Fibroblast of lung (primary cell): ENCODE measurements around the gene PNPT1. TPM values are rescaled to one million over a fixed set of nuclear protein-coding genes. Genes with fewer than 3 reads are reported as not detected.
A peak's percentile ranks its signal among the peaks of the same experiment; 100 is the strongest.

ENCODE experiments used
- DNase-seq, 2 donors: peaks; one replicate each; pipeline versions ENCODE4 v3.0.0 to v3.0.0-alpha.2; 2010; ENCODE audit warnings: low read depth in 2 of 2
- H2AFZ ChIP-seq: 2 replicates; pipeline ENCODE4 v1.5.1; 2012; ENCODE audit warnings: low read length, control low read depth, inconsistent platforms
- H3K27ac ChIP-seq: 2 replicates; pipeline ENCODE4 v1.5.1; 2011; ENCODE audit warnings: low read length, control low read depth; ENCODE audit not compliant: insufficient read depth
- H3K27me3 ChIP-seq: 2 replicates; pipeline ENCODE4 v1.5.1; 2011; ENCODE audit warnings: mild to moderate bottlenecking, low read length; ENCODE audit not compliant: control insufficient read depth, insufficient read depth
- H3K36me3 ChIP-seq: 2 replicates; pipeline ENCODE4 v1.5.1; 2011; ENCODE audit warnings: low read length; ENCODE audit not compliant: control insufficient read depth, insufficient read depth
- H3K4me1 ChIP-seq: 2 replicates; pipeline ENCODE4 v1.5.1; 2011; ENCODE audit warnings: low read length; ENCODE audit not compliant: control insufficient read depth, insufficient read depth; ENCODE audit errors: extremely low read depth
- H3K4me2 ChIP-seq: 2 replicates; pipeline ENCODE4 v1.5.1; 2011; ENCODE audit warnings: low read length, control low read depth; ENCODE audit not compliant: insufficient read depth; ENCODE audit errors: extremely low read depth
- H3K4me3 ChIP-seq, 4 experiments: fragments of 200-600 bp in 1 of 4; sonication (generic) in 1 of 4; replicated peaks in 1 of 4; 2 replicates each; pipeline ENCODE4 v1.5.1; 2011 to 2016; ENCODE audit warnings: low read length in 4 of 4, low read depth in 3 of 4, mild to moderate bottlenecking in 3 of 4, control low read depth in 2 of 4, inconsistent platforms in 1 of 4, mixed read lengths in 1 of 4; ENCODE audit not compliant: insufficient read depth in 1 of 4; ENCODE audit errors: control extremely low read depth in 1 of 4
- H3K79me2 ChIP-seq: 2 replicates; pipeline ENCODE4 v1.5.1; 2012; ENCODE audit warnings: mild to moderate bottlenecking, low read length, inconsistent platforms; ENCODE audit not compliant: control insufficient read depth, insufficient read depth
- H3K9ac ChIP-seq: 2 replicates; pipeline ENCODE4 v1.5.1; 2011; ENCODE audit warnings: mild to moderate bottlenecking, low read length, control low read depth; ENCODE audit not compliant: insufficient read depth
- H3K9me3 ChIP-seq: 2 replicates; pipeline ENCODE4 v1.5.1; 2012; ENCODE audit warnings: low read depth, low read length; ENCODE audit not compliant: control insufficient read depth, insufficient read depth
- H4K20me1 ChIP-seq: 2 replicates; pipeline ENCODE4 v1.5.1; 2011; ENCODE audit warnings: low read length; ENCODE audit not compliant: control insufficient read depth, insufficient read depth; ENCODE audit errors: extremely low read depth
- EZH2 ChIP-seq: IDR thresholded peaks from 2 replicates; pipeline ENCODE4 v1.5.1; 2012; ENCODE audit warnings: low read length, control low read depth, mild to moderate bottlenecking; ENCODE audit errors: missing control alignments
- polyA plus RNA-seq, 2 donors: library from polyadenylated mRNA; depleted of rRNA in 1 of 2; stranded (reverse) in 1 of 2; unstranded in 1 of 2; fragments of >200 nt; gene quantifications; 2 replicates each; pipeline ENCODE4 v1.2.1, GENCODE V29; 2011 to 2012; ENCODE audit warnings: missing spikeins in 1 of 2
- total RNA-seq: library from RNA; depleted of rRNA; stranded (reverse); fragments of >200 nt; gene quantifications from 2 replicates; pipeline ENCODE4 v1.2.1, GENCODE V29; 2014
- TF ChIP-seq, protein P1 (sequence below), 2 donors: IDR thresholded peaks in 1 of 2; conservative IDR thresholded peaks in 1 of 2; 1 replicate in 1 of 2; 2 replicates in 1 of 2; pipeline ENCODE4 v1.5.1; 2011 to 2012; ENCODE audit warnings: low read length in 2 of 2, control low read depth in 1 of 2, inconsistent platforms in 1 of 2, low read depth in 1 of 2, mild to moderate bottlenecking in 1 of 2

The PNPT1 gene
- total and polyA plus RNA-seq, 2 donors (not counting 1 experiment from before 2014, with no cell fraction given) = 13.1 to 14.2 TPM

DNA sequence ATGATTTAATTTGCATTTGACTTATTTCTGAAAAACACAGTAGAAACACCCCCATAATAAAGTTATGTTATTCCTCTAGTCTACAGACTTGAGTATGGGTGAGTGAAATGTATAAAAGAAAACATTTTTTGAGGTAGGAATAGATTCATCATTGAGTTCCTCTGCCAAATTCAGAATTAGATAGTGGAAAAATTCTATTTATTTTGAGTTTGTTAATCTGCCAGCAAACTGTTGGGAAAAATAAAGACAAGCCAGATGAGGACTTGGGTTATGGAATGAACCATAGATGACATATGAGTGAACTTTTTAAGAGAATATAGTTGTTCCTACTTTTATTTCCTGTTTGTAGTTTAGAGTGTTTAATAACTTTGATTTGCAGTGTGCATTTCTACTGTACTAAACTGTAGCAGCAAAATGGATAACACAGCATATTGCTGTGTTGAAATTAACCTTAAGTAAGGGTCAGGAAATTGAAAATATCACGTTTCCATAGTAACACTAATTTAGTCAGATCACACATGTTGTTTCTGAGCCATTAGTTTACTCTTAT lies 35.6 kb upstream of the PNPT1 start:
- peak; percentile 23 to 27 for DNase-seq
- Histone ChIP-seq H2AFZ (no peak overlapping the region), H3K36me3 (no peaks in the 10 kb centered on the region), H3K4me3 (no peak overlapping the region), H3K9me3 (no peaks in the 10 kb centered on the region), H4K20me1 (no peaks in the 10 kb centered on the region), H3K9ac (no peak overlapping the region), H3K4me1 (no peaks in the 10 kb centered on the region), H3K79me2 (no peaks in the 10 kb centered on the region), H3K27ac (no peak overlapping the region), H3K27me3 (no peaks in the 10 kb centered on the region), H3K4me2 (no peak overlapping the region)
- TF ChIP-seq, protein P1, sequence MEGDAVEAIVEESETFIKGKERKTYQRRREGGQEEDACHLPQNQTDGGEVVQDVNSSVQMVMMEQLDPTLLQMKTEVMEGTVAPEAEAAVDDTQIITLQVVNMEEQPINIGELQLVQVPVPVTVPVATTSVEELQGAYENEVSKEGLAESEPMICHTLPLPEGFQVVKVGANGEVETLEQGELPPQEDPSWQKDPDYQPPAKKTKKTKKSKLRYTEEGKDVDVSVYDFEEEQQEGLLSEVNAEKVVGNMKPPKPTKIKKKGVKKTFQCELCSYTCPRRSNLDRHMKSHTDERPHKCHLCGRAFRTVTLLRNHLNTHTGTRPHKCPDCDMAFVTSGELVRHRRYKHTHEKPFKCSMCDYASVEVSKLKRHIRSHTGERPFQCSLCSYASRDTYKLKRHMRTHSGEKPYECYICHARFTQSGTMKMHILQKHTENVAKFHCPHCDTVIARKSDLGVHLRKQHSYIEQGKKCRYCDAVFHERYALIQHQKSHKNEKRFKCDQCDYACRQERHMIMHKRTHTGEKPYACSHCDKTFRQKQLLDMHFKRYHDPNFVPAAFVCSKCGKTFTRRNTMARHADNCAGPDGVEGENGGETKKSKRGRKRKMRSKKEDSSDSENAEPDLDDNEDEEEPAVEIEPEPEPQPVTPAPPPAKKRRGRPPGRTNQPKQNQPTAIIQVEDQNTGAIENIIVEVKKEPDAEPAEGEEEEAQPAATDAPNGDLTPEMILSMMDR (conservative IDR thresholded peaks at IDR 0.05 in 1 of 2, IDR thresholded peaks at IDR 0.05 in 1 of 2; ENCODE audit: low read depth in 1 of 2, low read length in 2 of 2) = no peak
- no peak for TF ChIP-seq EZH2

- no peaks in the 10 kb centered on the region for H4K20me1 ChIP-seq
- H3K79me2 ChIP-seq = no peaks in the 10 kb centered on the region
- TF ChIP-seq, protein P1 (conservative IDR thresholded peaks at IDR 0.05 in 1 of 2, IDR thresholded peaks at IDR 0.05 in 1 of 2; ENCODE audit: low read depth in 1 of 2, low read length in 2 of 2) = no peak
- no peak for TF ChIP-seq EZH2
- H3K27ac ChIP-seq = no peak overlapping the region
- no peaks in the 10 kb centered on the region for H3K4me1 ChIP-seq
- H3K9ac ChIP-seq = no peak overlapping the region
- peak in 1 of 2 donors; percentile 46 for DNase-seq
- no peak overlapping the region for H3K4me2 ChIP-seq
- H3K9me3 ChIP-seq = no peaks in the 10 kb centered on the region
- no peak overlapping the region for H2AFZ ChIP-seq
- no peaks in the 10 kb centered on the region for H3K36me3 ChIP-seq
- H3K4me3 ChIP-seq = no peak overlapping the region
- no peaks in the 10 kb centered on the region for H3K27me3 ChIP-seq
These were observed 28.1 kb upstream of the PNPT1 start for GRCh38 chr2:55721596-55722215.

GRCh38 chr2:55720417-55720816 lies 26.8 kb upstream of the PNPT1 start:
- Histone ChIP-seq H3K4me1 (no peaks in the 10 kb centered on the region), H3K9ac (no peak overlapping the region), H3K79me2 (no peaks in the 10 kb centered on the region), H3K36me3 (no peaks in the 10 kb centered on the region), H3K9me3 (no peaks in the 10 kb centered on the region), H3K4me2 (no peak overlapping the region), H3K4me3 (no peak overlapping the region), H3K27ac (no peak overlapping the region), H4K20me1 (no peaks in the 10 kb centered on the region), H2AFZ (no peak overlapping the region), H3K27me3 (no peaks in the 10 kb centered on the region)
- DNase-seq = no peak
- TF ChIP-seq EZH2 = no peak
- TF ChIP-seq, protein P1 (conservative IDR thresholded peaks at IDR 0.05 in 1 of 2, IDR thresholded peaks at IDR 0.05 in 1 of 2; ENCODE audit: low read depth in 1 of 2, low read length in 2 of 2) = no peak
